H1 (cell line): ENCODE results near the gene RHBDF2. TPM values are rescaled to one million over a fixed set of nuclear protein-coding genes. Genes with fewer than 3 reads are reported as not detected.

Source experiments
- CTCF ChIA-PET: fragments of 300-600 bp; sonication (Branson Sonifier 250); formaldehyde crosslinking; loops from one replicate; lab custom pipeline; 2021; ENCODE audit not compliant: partially characterized antibody; lab: Charles Lee
- POLR2A ChIA-PET: fragments of 300-600 bp; sonication (Branson Sonifier 250); formaldehyde crosslinking; loops from one replicate; lab custom pipeline; 2021; ENCODE audit warnings: inconsistent platforms; ENCODE audit not compliant: partially characterized antibody; lab: Charles Lee
- DNase-seq, 2 experiments: peaks; one replicate each; pipeline versions ENCODE4 v3.0.0 to v3.0.0-alpha.2; 2010 to 2022; ENCODE audit warnings: low spot score in 2 of 2, low read depth in 1 of 2, mixed read lengths in 1 of 2
- FAIRE-seq: peaks from 2 replicates; lab custom pipeline; 2011; peaks lifted over from hg19 to GRCh38; lab: Jason Lieb, UNC
- H2AFZ ChIP-seq: 2 replicates; pipeline ENCODE4 v1.8.1; 2012; ENCODE audit warnings: low read length, inconsistent platforms
- H2AK5ac ChIP-seq: 2 replicates; pipeline ENCODE4 v1.6.1; 2013; ENCODE audit warnings: low read depth, low read length
- H2BK120ac ChIP-seq: replicated peaks from 2 replicates; pipeline ENCODE3; 2013; ENCODE audit warnings: low read depth, low read length, inconsistent platforms
- H2BK12ac ChIP-seq: 2 replicates; pipeline ENCODE4 v1.6.1; 2013; ENCODE audit warnings: low read depth, low read length
- H2BK15ac ChIP-seq: 2 replicates; pipeline ENCODE4 v1.6.1; 2013; ENCODE audit warnings: low read length
- H2BK20ac ChIP-seq: 2 replicates; pipeline ENCODE4 v1.6.1; 2013; ENCODE audit warnings: low read length
- H2BK5ac ChIP-seq: 2 replicates; pipeline ENCODE4 v1.6.1; 2013; ENCODE audit warnings: low read depth, low read length
- H3K14ac ChIP-seq: 2 replicates; pipeline ENCODE4 v1.6.1; 2013; ENCODE audit warnings: inconsistent platforms; ENCODE audit not compliant: insufficient read length
- H3K18ac ChIP-seq: 2 replicates; pipeline ENCODE4 v1.6.1; 2013; ENCODE audit warnings: low read length; ENCODE audit errors: extremely low read depth
- H3K23ac ChIP-seq: 2 replicates; pipeline ENCODE4 v1.6.1; 2013; ENCODE audit warnings: inconsistent platforms; ENCODE audit not compliant: insufficient read length
- H3K23me2 ChIP-seq: 2 replicates; pipeline ENCODE4 v1.6.1; 2013; ENCODE audit warnings: low read depth, low read length
- H3K27ac ChIP-seq: 2 replicates; pipeline ENCODE4 v1.6.1; 2011; ENCODE audit warnings: low read depth, low read length, inconsistent platforms
- H3K27me3 ChIP-seq, 4 experiments: replicated peaks in 1 of 4; 1 replicate in 1 of 4; 2 replicates in 3 of 4; pipeline versions ENCODE4 v1.6.1 to v1.8.1; 2011 to 2013; ENCODE audit warnings: low read length in 3 of 4, mild to moderate bottlenecking in 3 of 4, inconsistent platforms in 2 of 4, mixed read lengths in 2 of 4, moderate library complexity in 1 of 4; ENCODE audit not compliant: control insufficient read depth in 3 of 4, insufficient read depth in 3 of 4; ENCODE audit errors: extremely low read depth in 1 of 4
- H3K36me3 ChIP-seq, 4 experiments: 2 replicates each; pipeline versions ENCODE4 v1.6.1 to v1.8.1; 2011 to 2013; ENCODE audit warnings: mild to moderate bottlenecking in 4 of 4, low read length in 3 of 4, moderate library complexity in 2 of 4, control low read depth in 1 of 4, inconsistent platforms in 1 of 4; ENCODE audit not compliant: insufficient read depth in 4 of 4, control insufficient read depth in 2 of 4
- H3K4ac ChIP-seq: replicated peaks from 2 replicates; pipeline ENCODE3; 2013; ENCODE audit warnings: low read length, low read depth, mixed read lengths, inconsistent platforms; ENCODE audit not compliant: insufficient read length
- H3K4me1 ChIP-seq, 4 experiments: replicated peaks in 1 of 4; 1 replicate in 1 of 4; 2 replicates in 3 of 4; pipeline versions ENCODE4 v1.6.1 to v1.8.1; 2011 to 2013; ENCODE audit warnings: low read length in 3 of 4, inconsistent platforms in 2 of 4, mixed read lengths in 1 of 4; ENCODE audit not compliant: insufficient read depth in 4 of 4, control insufficient read depth in 3 of 4
- H3K4me2 ChIP-seq, 2 experiments: 2 replicates each; pipeline versions ENCODE4 v1.6.1 to v1.8.1; 2011 to 2013; ENCODE audit warnings: low read depth in 2 of 2, low read length in 2 of 2, control low read depth in 1 of 2, inconsistent platforms in 1 of 2, mild to moderate bottlenecking in 1 of 2; ENCODE audit not compliant: insufficient read depth in 1 of 2
- H3K4me3 ChIP-seq, 4 experiments: fragments of 200-600, 300-600 bp in 1 of 4; sonication (generic), shearing (Covaris generic), sonication (Bioruptor Twin) in 1 of 4; 2 replicates each; pipeline versions ENCODE4 v1.5.1 to v1.8.1; 2011 to 2016; ENCODE audit warnings: low read length in 4 of 4, low read depth in 3 of 4, control low read depth in 2 of 4, inconsistent platforms in 2 of 4, mild to moderate bottlenecking in 2 of 4, mixed read lengths in 1 of 4, moderate library complexity in 1 of 4; ENCODE audit not compliant: insufficient read depth in 2 of 4; ENCODE audit errors: extremely low read depth in 1 of 4
- H3K56ac ChIP-seq: replicated peaks from 2 replicates; pipeline ENCODE3; 2013; ENCODE audit warnings: low read depth, mild to moderate bottlenecking, mixed read lengths, low read length, inconsistent platforms; ENCODE audit not compliant: insufficient read length
- H3K79me1 ChIP-seq: 2 replicates; pipeline ENCODE4 v1.6.1; 2013; ENCODE audit warnings: low read depth, low read length, control low read depth
- H3K79me2 ChIP-seq, 2 experiments: 2 replicates each; pipeline versions ENCODE4 v1.6.1 to v1.8.1; 2012 to 2013; ENCODE audit warnings: low read length in 2 of 2, mild to moderate bottlenecking in 2 of 2, inconsistent platforms in 1 of 2; ENCODE audit not compliant: insufficient read depth in 2 of 2, control insufficient read depth in 1 of 2
- H3K9ac ChIP-seq, 4 experiments: replicated peaks in 1 of 4; 1 replicate in 1 of 4; 2 replicates in 3 of 4; pipeline versions ENCODE4 v1.6.1 to v1.8.1; 2011 to 2013; ENCODE audit warnings: low read depth in 3 of 4, low read length in 3 of 4, control low read depth in 2 of 4, mild to moderate bottlenecking in 2 of 4, moderate library complexity in 2 of 4, inconsistent platforms in 1 of 4; ENCODE audit errors: extremely low read depth in 1 of 4
- H3K9me3 ChIP-seq, 2 experiments: 2 replicates each; pipeline versions ENCODE4 v1.6.1 to v1.8.1; 2012 to 2013; ENCODE audit warnings: mild to moderate bottlenecking in 2 of 2, moderate library complexity in 2 of 2, control low read depth in 1 of 2, inconsistent platforms in 1 of 2, low read depth in 1 of 2, low read length in 1 of 2, mixed read lengths in 1 of 2; ENCODE audit not compliant: insufficient read depth in 2 of 2
- H4K20me1 ChIP-seq, 2 experiments: replicated peaks in 1 of 2; 2 replicates each; pipeline versions ENCODE3 to v1.8.1; 2011 to 2013; ENCODE audit warnings: inconsistent platforms in 2 of 2, low read length in 2 of 2, mild to moderate bottlenecking in 1 of 2; ENCODE audit not compliant: insufficient read depth in 2 of 2, control insufficient read depth in 1 of 2
- H4K5ac ChIP-seq: 2 replicates; pipeline ENCODE4 v1.6.1; 2013; ENCODE audit warnings: low read length, low read depth, mixed read lengths, inconsistent platforms; ENCODE audit not compliant: insufficient read length
- H4K8ac ChIP-seq: 2 replicates; pipeline ENCODE4 v1.8.0; 2013; ENCODE audit warnings: mild to moderate bottlenecking, moderate library complexity, low read length, inconsistent platforms; ENCODE audit not compliant: insufficient read depth; ENCODE audit errors: extremely low read depth
- H4K91ac ChIP-seq: replicated peaks from 2 replicates; pipeline ENCODE3; 2013; ENCODE audit warnings: low read length, mixed read lengths, inconsistent platforms; ENCODE audit not compliant: insufficient read length
- CBX5 ChIP-seq: fragments of 300-800, 300-1000 bp; sonication (generic); IDR thresholded peaks from 2 replicates; pipeline ENCODE4 v1.7.1; 2016; ENCODE audit warnings: antibody characterized with exemption, low read length, low read depth
- CBX8 ChIP-seq: fragments of 300-800, 300-1000 bp; sonication (generic); IDR thresholded peaks from 2 replicates; pipeline ENCODE4 v1.7.1; 2016; ENCODE audit warnings: low read depth, low read length, borderline replicate concordance
- EGR1 ChIP-seq: IDR thresholded peaks from 2 replicates; pipeline ENCODE4 v1.6.1; 2011; ENCODE audit warnings: low read depth, low read length, borderline replicate concordance
- EZH2 ChIP-seq: fragments of 200-600 bp; sonication (generic); IDR thresholded peaks from 2 replicates; pipeline ENCODE4 v1.7.1; 2012; ENCODE audit warnings: low read depth, mild to moderate bottlenecking, moderate library complexity, low read length, inconsistent platforms; ENCODE audit not compliant: severe bottlenecking
- GABPA ChIP-seq: IDR thresholded peaks from 2 replicates; pipeline ENCODE4 v1.6.1; 2011; ENCODE audit warnings: mild to moderate bottlenecking, low read length, moderate library complexity, borderline replicate concordance; ENCODE audit not compliant: insufficient read depth
- KDM4A ChIP-seq: IDR thresholded peaks from one replicate; pipeline ENCODE4 v1.7.1; 2012; ENCODE audit warnings: low read depth, mild to moderate bottlenecking, moderate library complexity, low read length, inconsistent platforms; ENCODE audit not compliant: severe bottlenecking
- PHF8 ChIP-seq: fragments of 200-600 bp; sonication (generic); conservative IDR thresholded peaks from 2 replicates; pipeline ENCODE4 v1.7.1; 2012; ENCODE audit warnings: low read depth, mild to moderate bottlenecking, inconsistent platforms, low read length, moderate library complexity
- POLR2A ChIP-seq, 2 experiments: IDR thresholded peaks; 1 replicate in 1 of 2; 2 replicates in 1 of 2; pipeline ENCODE4 v1.6.1; 2011; ENCODE audit warnings: low read depth in 2 of 2, low read length in 2 of 2, mild to moderate bottlenecking in 2 of 2; ENCODE audit errors: control extremely low read depth in 1 of 2
- RAD21 ChIP-seq, 2 experiments: IDR thresholded peaks in 1 of 2; conservative IDR thresholded peaks in 1 of 2; 2 replicates each; pipeline ENCODE4 v1.6.1; 2011; ENCODE audit warnings: low read depth in 2 of 2, low read length in 2 of 2, improper control_type of control experiment in 1 of 2, inconsistent platforms in 1 of 2, mild to moderate bottlenecking in 1 of 2, moderate library complexity in 1 of 2
- RXRA ChIP-seq: IDR thresholded peaks from 2 replicates; pipeline ENCODE4 v1.6.1; 2011; ENCODE audit warnings: low read depth, mild to moderate bottlenecking, low read length, moderate library complexity; ENCODE audit not compliant: insufficient read depth
- SIN3A ChIP-seq, 2 experiments: IDR thresholded peaks in 1 of 2; conservative IDR thresholded peaks in 1 of 2; 2 replicates each; pipeline ENCODE4 v1.6.1; 2011 to 2012; ENCODE audit warnings: low read length in 2 of 2, improper control_type of control experiment in 1 of 2, low read depth in 1 of 2, mild to moderate bottlenecking in 1 of 2
- TBP ChIP-seq: IDR thresholded peaks from 2 replicates; pipeline ENCODE4 v1.6.1; 2011; ENCODE audit warnings: low read depth, low read length, improper control_type of control experiment
- WGBS, 2 experiments: shearing (Covaris generic) in 1 of 2; methylation state at CpG; one replicate each; pipeline versions ENCODE4 v1.1.6 to v1.1.7; 2013 to 2015; ENCODE audit warnings: low lambda C conversion rate in 2 of 2, mixed read lengths in 2 of 2, inconsistent platforms in 1 of 2, low coverage in 1 of 2, missing lambda C conversion rate in 1 of 2; ENCODE audit not compliant: insufficient replicate concordance in 2 of 2, insufficient coverage in 1 of 2, insufficient read length in 1 of 2; ENCODE audit errors: extremely low coverage in 1 of 2, missing lambda C conversion rate in 1 of 2; 5-methylcytosine and 5-hydroxymethylcytosine counted together
- polyA plus RNA-seq, 7 experiments: library from polyadenylated mRNA; depleted of rRNA in 3 of 7; stranded (reverse) in 5 of 7; unstranded in 2 of 7; fragments of >200 nt in 5 of 7; fragments of 200-250 nt in 2 of 7; gene quantifications; 1 replicate in 5 of 7; 2 replicates in 1 of 7; 4 replicates in 1 of 7; pipeline versions ENCODE4 v1.2.1 to v1.2.3, GENCODE V29; 2011 to 2013; ENCODE audit warnings: missing spikeins in 2 of 7, mixed read lengths in 2 of 7
- total RNA-seq: library from RNA; stranded (reverse); fragmentation: NEBNext Ultra II Directional; extraction: Animal tissue kit (Norgen Biotek cat#: 25700); gene quantifications from 2 replicates; pipeline ENCODE4 v1.2.1, GENCODE V29; 2021

The RHBDF2 gene
- total and polyA plus RNA-seq, 2 of the 8 experiments (the other 6 are each of a cell fraction or from before 2014, with no cell fraction given): 21.2 to 25.9 TPM

DNA sequence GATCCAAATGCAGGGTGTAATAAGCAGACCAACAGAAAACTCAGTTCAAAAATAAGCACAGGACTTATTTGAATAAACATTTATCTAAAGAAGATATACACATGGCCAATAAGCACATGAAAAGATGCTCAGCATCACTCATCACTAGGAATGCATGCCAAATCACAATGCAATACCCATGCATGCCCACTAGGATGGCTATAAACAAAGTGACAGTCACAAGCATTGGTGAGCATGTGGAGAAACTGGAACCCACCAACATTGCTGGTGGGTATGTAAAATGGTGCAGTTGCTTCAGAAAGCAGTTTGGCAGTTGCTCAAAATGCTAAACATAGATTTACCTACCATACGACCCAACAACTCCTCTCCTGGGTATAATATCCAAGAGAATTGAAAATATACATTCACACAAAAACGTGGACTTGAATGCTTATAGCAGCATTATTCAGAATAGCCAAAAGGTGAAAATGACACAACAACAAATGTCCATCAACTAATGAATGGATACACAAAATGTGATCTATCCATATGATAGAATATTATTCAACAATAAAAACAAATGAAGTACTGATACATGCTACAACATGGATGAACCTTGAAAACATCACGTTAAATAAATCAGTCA lies 68.4 kb downstream of the RHBDF2 start:
- peaks cover 23% of the 10 kb centered on the region for H3K79me1 ChIP-seq
- H3K56ac ChIP-seq: no peak overlapping the region
- CTCF ChIA-PET: no interaction called here
- FAIRE-seq: no peak
- no peaks in the 10 kb centered on the region for H3K23me2 ChIP-seq
- H4K5ac ChIP-seq: no peak overlapping the region
- H3K23ac ChIP-seq: no peak overlapping the region
- DNase-seq: no peak
- H3K27ac ChIP-seq: no peak overlapping the region
- no peak overlapping the region for H4K8ac ChIP-seq
- H2AK5ac ChIP-seq: no peak overlapping the region
- no peak overlapping the region for H2BK12ac ChIP-seq
- H3K79me2 ChIP-seq: peaks cover 14 to 87% of the 10 kb centered on the region in 2 experiments
- peaks cover 20 to 28% of the 10 kb centered on the region in 2 experiments for H4K20me1 ChIP-seq
- H3K4me2 ChIP-seq: no peak overlapping the region
- POLR2A ChIA-PET: no interaction called here
- no peak overlapping the region for H4K91ac ChIP-seq
- H3K36me3 ChIP-seq: no peaks in the 10 kb centered on the region
- H3K4me1 ChIP-seq: peaks cover 0 to 22% (median 7%) of the 10 kb centered on the region in 4 experiments
- no peaks in the 10 kb centered on the region for H3K27me3 ChIP-seq
- no peaks in the 10 kb centered on the region for H3K9me3 ChIP-seq
- H2AFZ ChIP-seq: no peak overlapping the region
- no peak overlapping the region for H3K9ac ChIP-seq
- no peak overlapping the region for H3K4ac ChIP-seq
- H3K14ac ChIP-seq: no peak overlapping the region
- no peak overlapping the region for H3K4me3 ChIP-seq
- no peak overlapping the region for H3K18ac ChIP-seq
- H2BK20ac ChIP-seq: no peak overlapping the region
- WGBS, 2 experiments: 85% methylated on average over 3 of the region's 3 CpGs; no CpG with 5 or more reads in 1 of the 2 experiments
- H2BK120ac ChIP-seq: no peak overlapping the region
- no peak overlapping the region for H2BK15ac ChIP-seq
- no peak overlapping the region for H2BK5ac ChIP-seq
- TF ChIP-seq CBX8 (no peak), TBP (no peak), SIN3A (conservative IDR thresholded peaks at IDR 0.05 in 1 of 2, IDR thresholded peaks at IDR 0.05 in 1 of 2; ENCODE audit: low read depth in 1 of 2, low read length in 2 of 2) (peak in 1 of 2 experiments; percentile 82; a peak in 2 of 4 replicates), PHF8 (no peak), GABPA (no peak), RAD21 (IDR thresholded peaks at IDR 0.05 in 1 of 2, conservative IDR thresholded peaks at IDR 0.05 in 1 of 2; ENCODE audit: low read depth in 2 of 2, low read length in 2 of 2) (peak in 1 of 2 experiments; percentile 7; a peak in 1 of 4 replicates), KDM4A (no peak), EGR1 (no peak), CBX5 (no peak), RXRA (no peak), POLR2A (IDR thresholded peaks at IDR 0.05; ENCODE audit: control extremely low read depth in 1 of 2, low read depth in 2 of 2, low read length in 2 of 2) (no peak), EZH2 (no peak)
